Measurements from ENCODE around the gene OMP. TPM values are rescaled to one million over a fixed set of nuclear protein-coding genes. Genes with fewer than 3 reads are reported as not detected.

OMP gene
- total and polyA plus RNA-seq, 2 donors (not counting 3 experiments of a cell fraction or from before 2014, with no cell fraction given): 0.80 TPM; not detected in 1

- intact Hi-C loops (cut with micrococcal nuclease) (no loop called here), dilution Hi-C loops (cut with MboI; ENCODE audit: extremely low pct_ligation_motif_present, low sequenced_read_pairs) (no loop called here)
- ChIA-PET POLR2A (no interaction called here), CTCF (interaction anchor here (1.4 kb wide), 1 partner anchor 30 kb away, joined by 4 read pairs; no protein-coding TSS in a partner anchor)
- no peak overlapping the region for H3K9ac ChIP-seq (replicated peaks; ENCODE audit: extremely low read depth, insufficient read depth, low read length)
- BruUV-seq (replicated peaks): no TSS peak
- FAIRE-seq: no peak
- H3K4me3 ChIP-seq (replicated peaks in 1 of 3; ENCODE audit: insufficient read depth in 1 of 3, low read depth in 1 of 3, low read length in 3 of 3): no peak overlapping the region
- no peaks in the 10 kb centered on the region for H3K9me1 ChIP-seq (replicated peaks; ENCODE audit: control insufficient read depth, extremely low read depth, insufficient read depth, low read length)
- DNase-seq (ENCODE audit: low read depth, low spot score): no peak
- TF ChIP-seq CTCF (IDR thresholded peaks at IDR 0.05; ENCODE audit: extremely low read depth in 1 of 2, insufficient read depth in 1 of 2, low read depth in 1 of 2, low read length in 2 of 2) (no peak), POLR2AphosphoS5 (IDR thresholded peaks at IDR 0.05; ENCODE audit: insufficient read depth, low read depth, low read length) (no peak), JUN (IDR thresholded peaks at IDR 0.05; ENCODE audit: borderline replicate concordance, insufficient read depth, insufficient read length, low read depth) (no peak), EZH2 (IDR thresholded peaks at IDR 0.05; ENCODE audit: borderline replicate concordance, low read depth, low read length, severe bottlenecking) (no peak), MYC (IDR thresholded peaks at IDR 0.05; ENCODE audit: low read depth, low read length) (no peak)
- H4K20me1 ChIP-seq (replicated peaks; ENCODE audit: control insufficient read depth, extremely low read depth, insufficient read depth, low read length): no peaks in the 10 kb centered on the region
- no peak overlapping the region for H2AFZ ChIP-seq (ENCODE audit: low read depth, low read length)
- no peaks in the 10 kb centered on the region for H3K36me3 ChIP-seq (ENCODE audit: control insufficient read depth in 2 of 2, extremely low read depth in 1 of 2, insufficient read depth in 2 of 2, low read length in 2 of 2)
- H3K4me2 ChIP-seq (ENCODE audit: insufficient read depth, low read length): no peak overlapping the region
- H3K27me3 ChIP-seq (ENCODE audit: control insufficient read depth in 2 of 2, insufficient read depth in 2 of 2, low read length in 2 of 2): peaks cover 0 to 3% of the 10 kb centered on the region in 2 experiments
- H3K79me2 ChIP-seq (ENCODE audit: control insufficient read depth, insufficient read depth, low read length): no peaks in the 10 kb centered on the region
- no peaks in the 10 kb centered on the region for H3K9me3 ChIP-seq (replicated peaks; ENCODE audit: control insufficient read depth, insufficient read depth, low read length)
- peaks cover 6% of the 10 kb centered on the region for H3K4me1 ChIP-seq (ENCODE audit: control insufficient read depth, extremely low read depth, insufficient read depth, low read length)
- H3K27ac ChIP-seq (ENCODE audit: insufficient read depth, low read depth, low read length): no peak overlapping the region
These were observed 42.3 kb downstream of the OMP start for GRCh38 chr11:77144857-77145428.

Data from endothelial cell of umbilical vein (primary cell).